ENCODE data around the gene CAPSL.
"Not testable (repeated sequence)": the region's sequence is repeated elsewhere in the genome, so short reads cannot be mapped to it uniquely, and the experiment has no call there.

Gene CAPSL

DNA sequence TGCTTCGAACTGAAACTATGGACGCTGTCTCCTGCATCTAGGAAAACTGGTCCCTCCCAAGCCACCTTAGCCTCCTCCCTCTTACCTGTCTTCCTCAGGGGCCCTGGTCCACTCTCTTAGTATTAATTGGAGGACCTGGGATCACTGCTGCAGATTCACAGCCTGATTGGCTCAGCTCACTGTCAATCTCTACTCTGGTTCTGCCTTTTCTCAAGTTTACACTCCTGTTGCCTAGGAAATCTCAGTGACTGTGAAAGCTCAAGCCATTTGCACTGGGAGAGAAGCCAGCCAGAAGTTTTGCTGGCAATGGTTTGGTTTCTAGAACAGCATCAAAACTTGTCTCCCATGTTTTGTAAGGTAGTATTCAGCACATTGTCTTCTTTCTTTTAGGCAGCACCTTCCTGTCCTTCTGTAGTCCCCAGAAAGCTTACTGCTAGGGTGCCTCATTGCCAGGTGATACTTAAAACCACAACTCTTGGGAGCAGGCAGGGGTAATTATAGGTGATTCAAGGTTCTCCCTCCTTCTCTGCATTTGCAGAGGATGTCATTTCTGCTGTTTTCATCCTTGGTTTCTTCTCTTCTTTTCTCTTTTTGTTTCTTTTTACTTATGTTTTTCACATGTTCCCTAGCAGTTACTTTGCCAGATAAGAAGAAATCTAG, at the start of gene CAPSL:
Gene CAPSL (minus strand): TSS at position 55 of the 660 bp plus-strand sequence. CDS start 17,502 bp downstream, outside the sequence.
- no peak for DNase-seq (ENCODE audit: low spot score)
- in situ Hi-C loops (cut with MboI; ENCODE audit: low sequenced_read_pairs, unreplicated experiment), result no loop called here
- TF ChIP-seq CTCF (IDR thresholded peaks at IDR 0.05; ENCODE audit: borderline replicate concordance, control extremely low read depth, extremely low read depth, insufficient read depth, missing control alignments), result no peak

GRCh38 chr5:35987776-35988175, 49.4 kb upstream of the CAPSL start:
- DNase-seq (ENCODE audit: low spot score), result no peak
- no peak for TF ChIP-seq CTCF (IDR thresholded peaks at IDR 0.05; ENCODE audit: borderline replicate concordance, control extremely low read depth, extremely low read depth, insufficient read depth, missing control alignments)
- in situ Hi-C loops (cut with MboI; ENCODE audit: low sequenced_read_pairs, unreplicated experiment), result no loop called here

DNA sequence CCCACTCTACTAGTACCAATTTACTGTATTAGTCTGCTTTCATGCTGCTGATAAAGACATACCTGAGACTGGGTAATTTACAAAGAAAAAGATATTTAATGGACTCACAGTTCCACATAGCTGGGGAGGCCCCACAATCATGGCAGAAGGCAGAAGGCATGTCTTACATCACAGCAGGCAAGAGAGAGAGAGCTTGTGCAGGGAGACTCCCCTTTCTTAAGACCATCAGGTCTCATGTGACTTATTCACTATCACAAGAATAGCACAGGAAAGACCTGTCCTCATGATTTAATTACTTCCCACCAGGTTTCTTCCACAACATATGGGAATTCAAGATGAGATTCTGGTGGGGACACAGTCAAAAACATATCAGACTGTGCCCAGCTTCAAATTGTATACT, 41.3 kb upstream of the CAPSL start:
- DNase-seq (ENCODE audit: low spot score), result no peak
- TF ChIP-seq CTCF (IDR thresholded peaks at IDR 0.05; ENCODE audit: borderline replicate concordance, control extremely low read depth, extremely low read depth, insufficient read depth, missing control alignments), result no peak
- in situ Hi-C loops (cut with MboI; ENCODE audit: low sequenced_read_pairs, unreplicated experiment), result no loop called here

GRCh38 chr5:35976859-35977258, 38.4 kb upstream of the CAPSL start:
- DNase-seq (ENCODE audit: low spot score); in situ Hi-C loops (cut with MboI; ENCODE audit: low sequenced_read_pairs, unreplicated experiment): not testable (repeated sequence)

DNA sequence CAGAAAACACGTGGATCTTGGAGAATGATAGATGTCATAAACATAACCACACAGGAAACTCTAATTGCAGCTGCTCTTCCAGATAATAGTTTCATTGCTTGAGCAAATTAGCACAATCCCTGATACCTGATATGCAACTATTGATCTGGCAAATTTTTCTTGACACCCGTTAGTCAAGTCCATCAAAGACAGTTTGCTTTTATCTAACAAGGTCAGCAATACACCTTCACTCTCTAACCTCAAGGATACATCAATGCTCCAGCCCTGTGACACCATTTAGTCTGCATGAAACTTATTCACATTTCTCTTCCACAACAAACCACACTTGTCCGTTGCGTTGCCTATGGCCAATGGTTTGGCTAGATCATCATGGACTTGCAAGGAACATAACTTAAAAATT, 36.1 kb upstream of the CAPSL start:
- DNase-seq (ENCODE audit: low spot score), result no peak
- no peak for TF ChIP-seq CTCF (IDR thresholded peaks at IDR 0.05; ENCODE audit: borderline replicate concordance, control extremely low read depth, extremely low read depth, insufficient read depth, missing control alignments)
- in situ Hi-C loops (cut with MboI; ENCODE audit: low sequenced_read_pairs, unreplicated experiment), result no loop called here

DNA sequence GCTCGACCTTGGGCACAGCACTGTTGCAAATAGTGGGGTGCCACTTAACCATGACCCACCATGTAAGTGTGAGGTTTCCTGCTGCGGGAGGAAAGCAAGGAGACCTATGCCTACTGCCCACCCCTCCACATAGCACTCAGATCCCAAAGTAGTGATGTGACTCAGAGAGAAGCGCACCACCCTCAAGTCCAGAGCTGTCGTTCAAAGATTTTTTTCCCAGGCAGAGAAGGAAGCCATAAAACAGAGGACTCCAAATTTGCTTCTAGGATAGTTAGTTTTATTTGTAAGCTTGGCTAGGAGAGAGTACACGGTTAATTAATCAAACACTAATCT, 33.4 kb upstream of the CAPSL start:
- no peak for DNase-seq (ENCODE audit: low spot score)
- no peak for TF ChIP-seq CTCF (IDR thresholded peaks at IDR 0.05; ENCODE audit: borderline replicate concordance, control extremely low read depth, extremely low read depth, insufficient read depth, missing control alignments)
- in situ Hi-C loops (cut with MboI; ENCODE audit: low sequenced_read_pairs, unreplicated experiment), result no loop called here

GRCh38 chr5:35971186-35971877, 32.9 kb upstream of the CAPSL start:
- in situ Hi-C loops (cut with MboI; ENCODE audit: low sequenced_read_pairs, unreplicated experiment), result no loop called here
- no peak for DNase-seq (ENCODE audit: low spot score)
- TF ChIP-seq CTCF (IDR thresholded peaks at IDR 0.05; ENCODE audit: borderline replicate concordance, control extremely low read depth, extremely low read depth, insufficient read depth, missing control alignments), result no peak
